ENCODE results near the gene ELOVL6. TPM values are rescaled to one million over a fixed set of nuclear protein-coding genes. Genes with fewer than 3 reads are reported as not detected.

ELOVL6 gene
- total RNA-seq, 2 donors from 2014 or later = 43.5 to 44.8 TPM

- H3K9me3 ChIP-seq (ENCODE audit: control insufficient read depth, low read length) = no peaks in the 10 kb centered on the region
- H3K4me3 Mint-ChIP-seq = no peak overlapping the region
- DNase-seq = no peak
- peaks cover 13% of the 10 kb centered on the region for H3K4me1 Mint-ChIP-seq
- no peaks in the 10 kb centered on the region for H3K27me3 ChIP-seq (ENCODE audit: control insufficient read depth, insufficient read depth, low read length, poor library complexity, severe bottlenecking)
- H3K36me3 ChIP-seq (ENCODE audit: control insufficient read depth, insufficient read depth, low read length) = no peaks in the 10 kb centered on the region
- 85 to 93% methylated on average over 4 to 6 of the region's 6 CpGs for WGBS, 2 experiments (ENCODE audit: insufficient coverage in 1 of 2, insufficient read length in 1 of 2)
- peaks cover 4% of the 10 kb centered on the region for H3K4me1 ChIP-seq (ENCODE audit: control insufficient read depth, insufficient read depth, low read length)
- H3K4me3 ChIP-seq (ENCODE audit: low read length) = no peak overlapping the region
- peaks cover 8% of the 10 kb centered on the region for H3K36me3 Mint-ChIP-seq (ENCODE audit: low read depth)
- no peak for TF ChIP-seq CTCF (conservative IDR thresholded peaks at IDR 0.05)
- no peaks in the 10 kb centered on the region for H3K27me3 Mint-ChIP-seq (ENCODE audit: insufficient read depth)
- peaks cover 7% of the 10 kb centered on the region for H3K9me3 Mint-ChIP-seq
- H3K9ac ChIP-seq (ENCODE audit: extremely low read depth, low read length, poor library complexity, severe bottlenecking) = no peak overlapping the region
- H3K27ac ChIP-seq (ENCODE audit: low read depth, low read length) = no peak overlapping the region
- no peak overlapping the region for H3K27ac Mint-ChIP-seq
Observed at GRCh38 chr4:110014233-110014632, 184.2 kb downstream of the ELOVL6 start.

GRCh38 chr4:110012917-110013316 lies 185.5 kb downstream of the ELOVL6 start:
- H3K27me3 Mint-ChIP-seq (ENCODE audit: insufficient read depth) = no peaks in the 10 kb centered on the region
- no peak overlapping the region for H3K27ac Mint-ChIP-seq
- H3K4me3 ChIP-seq (ENCODE audit: low read length) = no peak overlapping the region
- peaks cover 4% of the 10 kb centered on the region for H3K4me1 ChIP-seq (ENCODE audit: control insufficient read depth, insufficient read depth, low read length)
- H3K9me3 Mint-ChIP-seq = peaks cover 7% of the 10 kb centered on the region
- H3K9me3 ChIP-seq (ENCODE audit: control insufficient read depth, low read length) = no peaks in the 10 kb centered on the region
- WGBS, 2 experiments (ENCODE audit: insufficient coverage in 1 of 2, insufficient read length in 1 of 2) = 63 to 100% methylated on average over 1 of the region's 1 CpG
- no peak for TF ChIP-seq CTCF (conservative IDR thresholded peaks at IDR 0.05)
- no peaks in the 10 kb centered on the region for H3K36me3 ChIP-seq (ENCODE audit: control insufficient read depth, insufficient read depth, low read length)
- H3K36me3 Mint-ChIP-seq (ENCODE audit: low read depth) = peaks cover 8% of the 10 kb centered on the region
- H3K9ac ChIP-seq (ENCODE audit: extremely low read depth, low read length, poor library complexity, severe bottlenecking) = no peak overlapping the region
- DNase-seq = no peak
- H3K4me3 Mint-ChIP-seq = no peak overlapping the region
- H3K27me3 ChIP-seq (ENCODE audit: control insufficient read depth, insufficient read depth, low read length, poor library complexity, severe bottlenecking) = no peaks in the 10 kb centered on the region
- H3K27ac ChIP-seq (ENCODE audit: low read depth, low read length) = no peak overlapping the region
- peaks cover 22% of the 10 kb centered on the region for H3K4me1 Mint-ChIP-seq

- Histone ChIP-seq H3K27me3 (ENCODE audit: control insufficient read depth, insufficient read depth, low read length, poor library complexity, severe bottlenecking) (no peaks in the 10 kb centered on the region), H3K36me3 (ENCODE audit: control insufficient read depth, insufficient read depth, low read length) (no peaks in the 10 kb centered on the region), H3K4me1 (ENCODE audit: control insufficient read depth, insufficient read depth, low read length) (peaks cover 4% of the 10 kb centered on the region), H3K9ac (ENCODE audit: extremely low read depth, low read length, poor library complexity, severe bottlenecking) (no peak overlapping the region), H3K9me3 (ENCODE audit: control insufficient read depth, low read length) (no peaks in the 10 kb centered on the region), H3K27ac (ENCODE audit: low read depth, low read length) (no peak overlapping the region), H3K4me3 (ENCODE audit: low read length) (no peak overlapping the region)
- WGBS, 2 experiments (ENCODE audit: insufficient coverage in 1 of 2, insufficient read length in 1 of 2) = 91% methylated on average over 4 of the region's 4 CpGs; no CpG with 5 or more reads in 1 of the 2 experiments
- Mint-ChIP-seq H3K4me3 (no peak overlapping the region), H3K36me3 (ENCODE audit: low read depth) (peaks cover 5% of the 10 kb centered on the region), H3K4me1 (peaks cover 18% of the 10 kb centered on the region), H3K9me3 (peaks cover 2% of the 10 kb centered on the region), H3K27ac (no peak overlapping the region), H3K27me3 (ENCODE audit: insufficient read depth) (no peaks in the 10 kb centered on the region)
- DNase-seq = no peak
- TF ChIP-seq CTCF (conservative IDR thresholded peaks at IDR 0.05) = no peak
Observed at GRCh38 chr4:110010797-110011196, 187.6 kb downstream of the ELOVL6 start.
